ENCODE data around the gene GLI3. TPM values are rescaled to one million over a fixed set of nuclear protein-coding genes. Genes with fewer than 3 reads are reported as not detected.

Gene GLI3
- total RNA-seq, 1 experiment from 2014 or later = 45.0 TPM

- no peak overlapping the region for H2AK5ac ChIP-seq (ENCODE audit: insufficient read length, low read length)
- no peak overlapping the region for H3K27ac ChIP-seq (ENCODE audit: insufficient read length, low read depth, low read length)
- no peaks in the 10 kb centered on the region for H3K4me1 ChIP-seq (ENCODE audit: insufficient read depth, low read length)
- no peak overlapping the region for H4K91ac ChIP-seq (ENCODE audit: insufficient read length, low read depth, low read length)
- no peak overlapping the region for H3K4me2 ChIP-seq (ENCODE audit: insufficient read depth, insufficient read length, low read length)
- no peak overlapping the region for H3K56ac ChIP-seq (ENCODE audit: insufficient read length, low read depth, low read length)
- no peak overlapping the region for H3K4ac ChIP-seq (ENCODE audit: low read depth, low read length)
- H3K9me3 ChIP-seq (ENCODE audit: control insufficient read depth, low read depth, low read length) = no peaks in the 10 kb centered on the region
- H2BK15ac ChIP-seq (ENCODE audit: low read depth, low read length) = no peak overlapping the region
- H4K5ac ChIP-seq (ENCODE audit: insufficient read length, low read depth, low read length) = no peak overlapping the region
- no peak for TF ChIP-seq CTCF (conservative IDR thresholded peaks at IDR 0.05)
- H3K79me2 ChIP-seq (ENCODE audit: insufficient read depth, low read length) = no peaks in the 10 kb centered on the region
- H2BK120ac ChIP-seq (ENCODE audit: low read depth, low read length, poor library complexity, severe bottlenecking) = no peak overlapping the region
- H2BK5ac ChIP-seq (ENCODE audit: insufficient read length, low read length) = no peak overlapping the region
- H4K20me1 ChIP-seq (ENCODE audit: control insufficient read depth, insufficient read depth, insufficient read length) = no peaks in the 10 kb centered on the region
- Mint-ChIP-seq H3K27me3 (ENCODE audit: low read depth) (no peaks in the 10 kb centered on the region), H3K36me3 (ENCODE audit: insufficient read depth in 1 of 3, low read depth in 3 of 3) (peaks cover 2 to 16% (median 15%) of the 10 kb centered on the region in 3 experiments), H3K4me1 (peaks cover 7 to 13% of the 10 kb centered on the region in 2 experiments; a peak in 3 of 4 replicates), H3K4me3 (no peak overlapping the region), H3K9me3 (no peaks in the 10 kb centered on the region), H3K27ac (no peak overlapping the region)
- no peak overlapping the region for H3K9ac ChIP-seq (ENCODE audit: extremely low read depth, insufficient read length, low read length)
- no peak overlapping the region for H2AFZ ChIP-seq (ENCODE audit: low read length)
- no peak overlapping the region for H3T11ph ChIP-seq (ENCODE audit: low read length)
- no peak for DNase-seq
- H3K18ac ChIP-seq (ENCODE audit: insufficient read length, low read depth, low read length) = no peak overlapping the region
- no peak overlapping the region for H3K14ac ChIP-seq (ENCODE audit: insufficient read depth, low read length)
- H3K79me1 ChIP-seq (ENCODE audit: insufficient read depth, low read depth, low read length, poor library complexity, severe bottlenecking) = no peaks in the 10 kb centered on the region
- WGBS (ENCODE audit: extremely low coverage, insufficient read length, low lambda C conversion rate) = no CpG with 5 or more reads among the region's 4 CpGs
- H4K8ac ChIP-seq (replicated peaks; ENCODE audit: insufficient read length, low read depth, low read length) = no peak overlapping the region
- H3K23ac ChIP-seq (ENCODE audit: insufficient read length, low read depth, low read length) = no peak overlapping the region
- no peak overlapping the region for H2BK12ac ChIP-seq (ENCODE audit: insufficient read length, low read depth, low read length)
- no peak overlapping the region for H2BK20ac ChIP-seq (ENCODE audit: low read depth, low read length, poor library complexity, severe bottlenecking)
- no peaks in the 10 kb centered on the region for H3K23me2 ChIP-seq (ENCODE audit: insufficient read length, low read depth, low read length, poor library complexity, severe bottlenecking)
- H3K27me3 ChIP-seq (ENCODE audit: insufficient read depth, low read length) = no peaks in the 10 kb centered on the region; the same call in 1 of the 2 replicates
These were observed 191.0 kb downstream of the GLI3 start for GRCh38 chr7:42045961-42046360.
